ENCODE results near the gene ERC2. TPM values are rescaled to one million over a fixed set of nuclear protein-coding genes. Genes with fewer than 3 reads are reported as not detected.

ERC2 gene
- total and polyA plus RNA-seq, 2 of the 13 experiments (the other 11 are each of a cell fraction or from before 2014, with no cell fraction given): 0.16 to 0.22 TPM

GRCh38 chr3:55723653-55724406, 744.4 kb downstream of the ERC2 start:
- no peaks in the 10 kb centered on the region for H3K27me3 ChIP-seq (ENCODE audit: control insufficient read depth in 1 of 2, insufficient read depth in 2 of 2, low read length in 2 of 2)
- no peak for TF ChIP-seq ZNF672 (CRISPR knock-in tag; IDR thresholded peaks at IDR 0.05)
- TF ChIP-seq FOXM1 (CRISPR knock-in tag; IDR thresholded peaks at IDR 0.05): no peak
- no peak for TF ChIP-seq THAP9 (CRISPR knock-in tag; IDR thresholded peaks at IDR 0.05; ENCODE audit: borderline replicate concordance)
- TF ChIP-seq ZNF777 (CRISPR knock-in tag; IDR thresholded peaks at IDR 0.05): no peak
- TF ChIP-seq ZFX (CRISPR knock-in tag; IDR thresholded peaks at IDR 0.05; ENCODE audit: low read depth): no peak
- TF ChIP-seq ELK4 (CRISPR knock-in tag; IDR thresholded peaks at IDR 0.05; ENCODE audit: borderline replicate concordance): no peak
- TF ChIP-seq HDAC6 (IDR thresholded peaks at IDR 0.05; ENCODE audit: low read depth, low read length): no peak
- TF ChIP-seq ZNF230 (CRISPR knock-in tag; IDR thresholded peaks at IDR 0.05): no peak
- no peak for TF ChIP-seq ASH2L (IDR thresholded peaks at IDR 0.05; ENCODE audit: insufficient read length, low read depth, low read length)
- no peak for TF ChIP-seq NCOA1 (CRISPR knock-in tag; IDR thresholded peaks at IDR 0.05)
- no peak overlapping the region for H2AFZ ChIP-seq (ENCODE audit: low read length)
- H4K20me1 ChIP-seq (ENCODE audit: insufficient read depth, low read length): no peaks in the 10 kb centered on the region
- in situ Hi-C loops (cut with HindIII; ENCODE audit: extremely low pct_ligation_motif_present, low pct_unique_long_range_greater_than_20kb): no loop called here
- 2% methylated on average over 5 of the region's 5 CpGs for WGBS (ENCODE audit: low lambda C conversion rate)
- ATAC-seq (no peak), DNase-seq (ENCODE audit: low spot score) (no peak), FAIRE-seq (no peak)
- H3K36me3 ChIP-seq (replicated peaks in 1 of 2; ENCODE audit: control insufficient read depth in 1 of 2, insufficient read depth in 2 of 2, low read length in 2 of 2): no peaks in the 10 kb centered on the region
- H3K4me3 ChIP-seq (replicated peaks in 1 of 3; ENCODE audit: insufficient read depth in 1 of 3, low read depth in 2 of 3, low read length in 3 of 3): no peak overlapping the region
- CTCF ChIA-PET (ENCODE audit: low intra/inter-chr PET ratio, low total read pairs): no interaction called here
- H3K79me2 ChIP-seq (ENCODE audit: insufficient read depth, low read length): no peaks in the 10 kb centered on the region
- POLR2A ChIA-PET: no interaction called here
- H3K4me2 ChIP-seq (ENCODE audit: low read depth, low read length): no peak overlapping the region
- H3K9ac ChIP-seq (ENCODE audit: insufficient read depth, low read depth, low read length): no peak overlapping the region
- no TSS peak for BruUV-seq (replicated peaks)
- no peak overlapping the region for H3K27ac ChIP-seq (ENCODE audit: extremely low read length, insufficient read depth, low read length)
- H3K9me3 ChIP-seq (ENCODE audit: low read length): no peaks in the 10 kb centered on the region
- H3K4me1 ChIP-seq (ENCODE audit: insufficient read depth, low read length): no peaks in the 10 kb centered on the region
- intact Hi-C loops (cut with micrococcal nuclease; ENCODE audit: unreplicated experiment): no loop called here
